Testis (tissue), 3 donors: Measurements from ENCODE around the gene TUBB2A. TPM values are rescaled to one million over a fixed set of nuclear protein-coding genes. Genes with fewer than 3 reads are reported as not detected.
"Not testable (repeated sequence)": the region's sequence is repeated elsewhere in the genome, so short reads cannot be mapped to it uniquely, and the experiment has no call there.

Experiments
- DNase-seq: peaks from one replicate; pipeline ENCODE4 v3.0.0-alpha.2; 2019
- H3K27ac ChIP-seq, 2 donors: fragments of 200-600 bp; sonication (generic); one replicate each; pipeline ENCODE4 v1.5.1; 2019
- H3K27me3 ChIP-seq: fragments of 200-600 bp; sonication (generic); one replicate; pipeline ENCODE4 v1.5.1; 2019
- H3K36me3 ChIP-seq: fragments of 200-600 bp; sonication (generic); one replicate; pipeline ENCODE4 v1.5.1; 2017; ENCODE audit warnings: low read depth; ENCODE audit errors: missing control alignments
- H3K4me1 ChIP-seq: fragments of 200-600 bp; sonication (generic); one replicate; pipeline ENCODE4 v1.5.1; 2019
- H3K4me3 ChIP-seq, 2 donors: fragments of 200-600 bp; sonication (generic); one replicate each; pipeline ENCODE4 v1.5.1; 2017 to 2019
- H3K9me3 ChIP-seq: fragments of 200-600 bp; sonication (generic); one replicate; pipeline ENCODE4 v1.5.1; 2017
- CTCF ChIP-seq, 3 experiments: fragments of 450-650 bp in 2 of 3; fragments of 200-600 bp in 1 of 3; sonication (generic) in 1 of 3; IDR thresholded peaks; one replicate each; pipeline ENCODE4 v1.5.1; 2016 to 2019; ENCODE audit warnings: antibody characterized with exemption in 3 of 3, mild to moderate bottlenecking in 2 of 3, moderate library complexity in 1 of 3
- POLR2A ChIP-seq: fragments of 450-650 bp; IDR thresholded peaks from one replicate; pipeline ENCODE4 v1.6.1; 2017; ENCODE audit warnings: antibody characterized with exemption, mild to moderate bottlenecking, moderate library complexity
- WGBS, 2 donors: methylation state at CpG; one replicate each; pipeline ENCODE4 v1.1.5; 2018; 5-methylcytosine and 5-hydroxymethylcytosine counted together
- intact Hi-C: fragments of 100-400 bp; cut with DNase I; formaldehyde crosslinking; loops from one replicate; pipeline ENCODE4 v1.15.1; 2023; ENCODE audit warnings: low total_unique reads
- polyA plus RNA-seq: library from polyadenylated mRNA; stranded (reverse); fragments of 350-450 nt; fragmentation: Illumina TruSeq; extraction: RNeasy Lipid Tissue Mini Kit (QIAGEN cat#74804); gene quantifications from one replicate; pipeline ENCODE4 v1.2.3, GENCODE V29; 2014; ENCODE audit warnings: low read depth, low replicate concordance; ENCODE audit not compliant: insufficient read depth
- total RNA-seq, 2 donors: library from RNA; depleted of rRNA; stranded (reverse); fragments of >200 nt; gene quantifications; one replicate each; pipeline ENCODE4 v1.2.3, GENCODE V29; 2016

The TUBB2A gene
- total and polyA plus RNA-seq, 3 donors from 2014 or later = 13.5 to 23.7 (median 17.7) TPM

- no peak for DNase-seq
- Histone ChIP-seq H3K9me3 (no peaks in the 10 kb centered on the region), H3K4me3 (no peak overlapping the region), H3K36me3 (no peaks in the 10 kb centered on the region), H3K4me1 (no peaks in the 10 kb centered on the region), H3K27ac (no peak overlapping the region), H3K27me3 (no peaks in the 10 kb centered on the region)
- no peak for TF ChIP-seq POLR2A
- TF ChIP-seq CTCF (IDR thresholded peaks at IDR 0.05) = no peak
- WGBS, 2 donors = 85 to 95% methylated on average over 4 of the region's 4 CpGs
- intact Hi-C loops = no loop called here
Observed at GRCh38 chr6:3183066-3183465, 25.7 kb upstream of the TUBB2A start.

GRCh38 chr6:3181105-3181504 is 23.8 kb upstream of the TUBB2A start:
- no peak for DNase-seq
- no peak for TF ChIP-seq POLR2A
- TF ChIP-seq CTCF (IDR thresholded peaks at IDR 0.05) = no peak
- no peak overlapping the region for H3K27ac ChIP-seq
- no peaks in the 10 kb centered on the region for H3K36me3 ChIP-seq
- no peaks in the 10 kb centered on the region for H3K4me1 ChIP-seq
- intact Hi-C loops = no loop called here
- H3K27me3 ChIP-seq = no peaks in the 10 kb centered on the region
- H3K4me3 ChIP-seq = no peak overlapping the region
- 88 to 93% methylated on average over 2 of the region's 2 CpGs for WGBS, 2 donors
- no peaks in the 10 kb centered on the region for H3K9me3 ChIP-seq

GRCh38 chr6:3179945-3180344 is 22.6 kb upstream of the TUBB2A start:
- intact Hi-C loops, H3K27ac ChIP-seq, H3K4me3 ChIP-seq, DNase-seq, H3K36me3 ChIP-seq, H3K9me3 ChIP-seq, H3K27me3 ChIP-seq, H3K4me1 ChIP-seq: not testable (repeated sequence)
- WGBS, 2 donors = 73% methylated on average over 6 of the region's 8 CpGs; no CpG with 5 or more reads in 1 of the 2 donors

DNA sequence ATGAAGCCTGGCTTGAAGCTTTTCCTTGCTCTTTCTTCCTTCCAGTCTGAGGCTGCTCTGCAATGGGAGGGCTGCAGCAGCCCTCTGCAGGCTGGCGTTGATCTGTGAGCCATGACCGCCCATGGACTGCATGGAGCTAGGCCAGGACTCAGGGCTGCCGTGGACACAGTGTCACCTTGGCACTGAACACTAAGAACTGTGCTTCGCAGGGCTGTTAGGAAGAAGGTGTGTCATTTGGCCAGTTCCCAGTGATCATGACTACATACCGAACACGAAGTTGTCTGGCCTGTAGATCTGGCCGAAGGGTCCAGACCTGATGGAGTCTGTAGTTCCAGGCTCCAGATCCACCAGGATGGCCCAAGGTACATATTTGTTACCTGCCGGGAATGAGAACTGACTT is 21.3 kb upstream of the TUBB2A start:
- H3K27ac ChIP-seq, intact Hi-C loops, H3K27me3 ChIP-seq, H3K4me1 ChIP-seq, H3K9me3 ChIP-seq, DNase-seq, H3K36me3 ChIP-seq, H3K4me3 ChIP-seq: not testable (repeated sequence)
- 83 to 96% methylated on average over 5 to 8 of the region's 8 CpGs for WGBS, 2 donors

GRCh38 chr6:3176562-3177355 is 19.4 kb upstream of the TUBB2A start:
- intact Hi-C loops = no loop called here

More at GRCh38 chr6:3176562-3177355, 19.4 kb upstream of the TUBB2A start:
- 75 to 90% methylated on average over 3 to 22 of the region's 22 CpGs for whole genome bisulfite sequencing, 2 donors
- Histone ChIP-seq H3K4me3 (no peak overlapping the region), H3K9me3 (no peaks in the 10 kb centered on the region), H3K27me3 (no peaks in the 10 kb centered on the region), H3K36me3 (no peaks in the 10 kb centered on the region), H3K4me1 (no peaks in the 10 kb centered on the region), H3K27ac (no peak overlapping the region)
- no peak for DNase-seq
- TF ChIP-seq CTCF (IDR thresholded peaks at IDR 0.05) = no peak
- no peak for TF ChIP-seq POLR2A
